Islet precursor cell (in vitro differentiated cells): ENCODE measurements around the gene FGF22.
A peak's percentile ranks its signal among the peaks of the same experiment; 100 is the strongest.
"Not testable (repeated sequence)": the region's sequence is repeated elsewhere in the genome, so short reads cannot be mapped to it uniquely, and the experiment has no call there.

Experiments
- DNase-seq: peaks from one replicate; pipeline ENCODE4 v3.0.0-alpha.2; 2018

FGF22 gene

DNA sequence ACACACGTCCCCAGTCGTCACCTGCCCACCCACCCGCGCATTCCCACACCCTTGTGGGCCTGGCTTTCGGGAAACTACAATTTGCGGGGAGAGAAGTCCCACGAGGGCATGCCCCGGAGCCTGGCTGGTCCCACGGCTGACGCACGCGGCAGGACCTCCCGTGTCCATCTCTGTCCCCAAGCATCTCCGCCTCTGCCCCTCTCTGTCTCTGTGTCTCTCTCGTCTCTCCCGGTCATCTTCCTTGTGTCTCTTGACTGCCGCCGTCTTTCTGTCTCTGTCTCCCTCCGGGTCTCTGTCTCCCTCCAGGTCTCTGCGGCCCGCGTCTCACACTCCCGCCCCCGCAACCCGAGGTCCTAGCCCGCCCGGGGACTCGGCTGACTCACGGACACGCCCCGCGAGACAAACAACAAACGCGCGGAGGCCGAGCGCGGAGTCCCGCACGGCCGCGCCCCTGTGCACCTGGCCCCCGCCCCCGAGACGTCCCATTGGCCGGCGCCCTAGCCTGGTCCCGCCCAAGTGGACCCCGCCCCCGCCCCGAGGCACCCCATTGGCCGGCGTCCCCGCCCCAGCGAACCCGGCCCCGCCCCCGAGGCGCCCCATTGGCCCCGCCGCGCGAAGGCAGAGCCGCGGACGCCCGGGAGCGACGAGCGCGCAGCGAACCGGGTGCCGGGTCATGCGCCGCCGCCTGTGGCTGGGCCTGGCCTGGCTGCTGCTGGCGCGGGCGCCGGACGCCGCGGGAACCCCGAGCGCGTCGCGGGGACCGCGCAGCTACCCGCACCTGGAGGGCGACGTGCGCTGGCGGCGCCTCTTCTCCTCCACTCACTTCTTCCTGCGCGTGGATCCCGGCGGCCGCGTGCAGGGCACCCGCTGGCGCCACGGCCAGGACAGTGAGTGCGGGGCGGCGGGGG is at the start of gene FGF22:
Gene FGF22 (plus strand): TSS at position 627 of the 908 bp plus-strand sequence. CDS start 47 bp downstream, at position 674.
- peak; percentile 97 for DNase-seq

DNA sequence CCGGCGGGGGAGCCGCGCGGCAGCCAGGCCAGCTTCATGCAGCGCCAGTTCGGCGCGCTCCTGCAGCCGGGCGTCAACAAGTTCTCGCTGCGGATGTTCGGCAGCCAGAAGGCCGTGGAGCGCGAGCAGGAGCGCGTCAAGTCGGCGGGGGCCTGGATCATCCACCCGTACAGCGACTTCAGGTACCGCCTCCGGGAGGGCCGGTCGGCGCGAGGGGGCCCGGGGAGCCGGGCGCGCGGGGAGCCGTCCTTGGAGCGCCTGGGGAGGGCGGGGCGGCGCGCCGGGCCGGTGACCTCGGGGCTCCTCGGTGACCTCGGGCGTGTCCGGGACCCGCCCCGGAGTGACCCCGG is 49.3 kb upstream of the FGF22 start:
- DNase-seq = no peak

DNA sequence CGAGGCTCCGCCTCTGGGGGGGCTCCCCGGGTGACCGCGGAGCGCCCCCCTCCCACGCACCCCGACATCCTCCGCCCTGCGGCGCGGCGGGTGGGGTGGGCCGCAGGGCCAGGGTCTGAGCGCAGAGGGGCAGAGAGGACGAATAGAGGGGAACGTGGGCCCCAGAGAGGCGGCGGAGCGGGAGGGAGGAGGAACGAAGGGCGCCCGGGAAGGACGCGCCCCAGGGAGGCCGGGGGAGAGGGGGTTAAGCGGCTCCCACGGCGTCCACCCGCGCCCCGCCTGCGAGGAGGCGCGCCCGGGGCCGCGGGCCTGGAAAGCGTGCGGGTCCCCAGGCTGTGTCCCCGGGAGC is 49.0 kb upstream of the FGF22 start:
- no peak for DNase-seq

DNA sequence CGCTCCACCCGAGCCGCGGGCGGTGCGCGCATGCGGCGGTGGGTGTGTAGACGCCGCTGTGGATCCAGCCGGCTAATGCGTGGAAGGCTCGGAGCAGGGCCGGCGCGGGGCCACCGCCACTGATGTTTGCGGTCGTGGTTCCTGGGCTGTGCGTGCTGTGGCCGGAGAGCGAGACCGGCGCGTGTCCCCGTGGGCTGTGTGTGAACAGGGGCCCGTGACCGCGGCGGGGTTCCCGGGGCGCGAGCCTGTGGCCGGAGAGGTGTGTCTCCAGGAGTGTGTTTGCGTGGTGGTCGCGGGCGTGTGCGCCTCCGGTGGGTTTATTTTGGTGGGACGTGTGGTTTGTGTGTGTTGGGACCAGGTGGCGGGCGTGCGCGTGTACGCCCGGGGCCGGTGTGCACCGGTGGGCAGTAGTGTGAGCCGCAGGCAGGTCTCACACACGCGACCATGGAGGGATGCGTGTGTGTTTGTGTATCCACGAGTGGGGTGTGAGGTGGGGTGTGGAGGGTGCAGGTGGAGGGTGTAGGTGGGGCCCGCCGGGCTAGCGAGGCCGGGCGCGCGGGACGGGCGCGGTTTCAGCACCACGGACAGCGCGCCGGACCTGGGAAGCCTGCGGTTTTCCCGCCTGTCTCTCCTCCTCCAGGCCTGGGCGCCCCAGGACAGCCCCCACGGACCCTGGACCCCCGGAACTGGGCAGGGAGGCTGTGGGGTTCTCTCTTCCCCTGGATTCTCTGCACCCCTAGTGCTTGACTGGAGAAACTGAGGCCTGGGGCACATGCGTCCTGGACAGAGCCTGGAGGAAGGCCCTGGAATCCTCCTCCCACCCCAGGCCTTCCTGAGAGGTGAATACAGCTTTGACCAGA is 48.4 kb upstream of the FGF22 start:
- DNase-seq = peak; percentile 77

DNA sequence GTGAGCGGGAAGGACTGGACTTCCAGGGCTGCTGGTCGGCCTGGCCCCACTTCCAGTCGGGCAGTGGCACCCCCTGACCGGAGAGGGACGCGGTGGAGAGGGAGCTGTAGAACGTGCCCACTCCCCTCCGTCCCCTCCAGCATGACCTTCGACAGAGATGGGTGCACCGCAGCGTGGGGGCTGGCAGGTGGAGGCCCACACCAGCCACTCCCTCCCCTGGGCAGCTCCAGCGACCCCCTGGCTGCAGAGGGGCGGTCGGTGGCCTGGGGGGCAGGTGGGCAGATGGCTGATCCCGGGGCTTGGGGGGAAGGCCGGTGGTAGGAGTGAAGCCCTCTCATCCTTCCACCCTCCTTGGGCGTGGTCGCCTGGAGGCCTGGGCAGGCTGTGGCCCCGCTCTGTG is 47.6 kb upstream of the FGF22 start:
- no peak for DNase-seq

DNA sequence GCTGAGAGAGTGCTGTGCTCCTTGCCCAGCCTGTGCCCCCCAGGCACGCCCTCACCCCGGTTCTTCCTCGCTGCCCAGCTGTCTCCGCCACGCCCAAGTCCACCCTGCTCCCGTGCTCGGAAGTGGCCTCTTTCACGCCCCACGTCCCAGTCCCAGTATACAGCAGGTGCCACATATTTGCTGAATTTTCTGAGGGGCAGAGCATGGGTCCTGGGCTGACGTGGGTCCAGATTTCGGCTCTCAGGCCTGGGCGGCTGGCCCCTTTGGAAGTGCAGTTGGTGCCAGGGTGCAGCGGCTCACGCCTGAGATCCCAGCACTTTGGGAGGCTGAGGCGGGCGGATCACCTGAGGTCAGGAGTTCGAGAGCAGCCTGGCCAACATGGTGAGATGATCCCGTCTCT is 46.6 kb upstream of the FGF22 start:
- DNase-seq = no peak

DNA sequence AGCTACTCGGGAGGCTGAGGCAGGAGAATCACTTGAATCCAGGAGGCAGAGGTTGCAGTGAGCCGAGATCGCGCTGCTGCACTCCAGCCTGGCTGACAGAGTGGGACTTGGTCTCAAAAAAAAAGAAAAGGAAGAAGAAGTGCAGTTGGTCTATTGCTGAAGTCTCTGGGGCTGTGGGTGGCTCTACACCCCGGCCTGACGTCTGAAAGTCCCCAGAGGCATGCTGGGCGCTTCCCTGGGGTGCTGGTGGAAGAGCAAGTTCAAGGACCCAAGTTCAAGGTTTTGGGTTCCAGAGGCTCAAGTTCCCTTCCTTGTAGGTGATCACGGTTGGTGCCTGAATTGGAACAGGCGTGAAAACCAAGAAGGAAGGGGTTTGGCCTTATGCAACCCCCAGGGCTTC is 46.2 kb upstream of the FGF22 start:
- no peak for DNase-seq

DNA sequence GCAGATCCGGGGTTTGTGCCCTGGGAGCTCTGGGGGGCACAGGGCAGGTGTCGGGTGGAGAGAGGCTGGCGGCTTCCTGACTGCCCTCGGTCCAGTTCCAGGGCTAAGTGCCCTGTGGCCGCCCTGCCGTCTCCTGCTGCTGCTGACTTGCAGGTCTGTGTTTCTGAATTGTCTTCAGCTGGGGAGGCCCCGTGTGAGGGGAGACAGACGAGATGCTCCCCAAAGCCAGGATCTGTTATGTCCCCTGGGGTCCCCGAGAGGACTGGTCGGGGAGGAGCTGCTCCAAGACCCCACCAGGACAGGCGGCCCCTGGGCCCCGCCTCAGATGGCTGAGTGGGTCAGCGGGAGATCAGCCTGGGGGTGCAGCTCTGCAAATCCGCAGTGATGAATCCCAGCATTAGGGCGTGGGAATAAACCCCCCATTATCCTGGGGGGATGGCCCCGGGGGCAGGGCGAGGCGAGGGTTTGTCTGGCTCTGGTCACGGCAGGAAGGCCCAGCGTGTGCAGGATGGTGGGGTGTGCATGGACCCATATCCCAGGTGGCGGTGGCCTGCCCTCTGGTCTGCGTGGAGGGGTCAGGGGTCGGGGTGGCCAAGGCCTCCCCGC is 45.3 kb upstream of the FGF22 start:
- DNase-seq = no peak

DNA sequence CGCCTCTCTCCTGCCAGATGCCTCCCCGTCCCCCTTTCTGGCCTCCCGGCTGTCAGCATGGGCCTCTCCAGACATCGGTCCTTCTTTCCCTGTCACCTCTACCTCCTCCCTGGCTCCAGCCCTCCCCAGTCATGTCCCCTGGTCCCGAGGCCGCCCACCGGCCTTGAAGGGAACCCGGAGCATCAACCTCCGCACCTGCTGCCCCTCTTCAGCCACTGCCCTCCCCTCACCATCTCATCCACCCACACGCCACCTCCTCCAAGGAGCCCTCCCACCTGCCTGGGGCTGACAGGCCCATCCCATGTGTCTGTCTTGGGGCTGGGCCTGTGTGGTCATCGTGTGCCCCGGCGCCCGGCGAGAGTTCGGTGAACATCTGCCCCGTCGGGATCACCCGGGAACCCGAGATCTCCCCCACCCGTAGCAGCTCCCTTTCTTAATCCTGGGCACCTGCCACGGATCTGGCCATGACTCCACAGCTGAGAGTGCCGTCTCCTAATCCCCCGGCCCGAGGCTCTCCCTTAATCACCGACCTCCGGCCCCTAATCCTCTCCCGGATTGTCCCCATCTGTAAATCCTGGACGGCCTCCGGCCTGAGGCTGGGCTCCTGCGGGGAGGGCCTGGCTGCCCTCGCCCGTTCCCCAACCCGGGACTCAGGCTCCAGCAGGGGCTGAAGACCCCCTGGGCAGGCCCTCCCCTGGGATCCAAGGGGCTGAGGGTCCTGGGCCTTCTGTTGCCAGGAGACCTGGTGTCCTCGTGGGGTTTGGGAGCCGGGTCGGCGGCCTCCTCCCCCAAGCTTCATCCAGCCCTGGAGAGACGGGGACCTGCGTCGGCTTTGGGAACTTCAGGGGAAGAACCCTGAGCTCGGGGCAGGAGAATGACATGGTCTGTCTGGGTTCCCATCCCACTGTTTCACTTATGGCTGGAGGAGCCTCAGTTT is 44.1 kb upstream of the FGF22 start:
- no peak for DNase-seq

DNA sequence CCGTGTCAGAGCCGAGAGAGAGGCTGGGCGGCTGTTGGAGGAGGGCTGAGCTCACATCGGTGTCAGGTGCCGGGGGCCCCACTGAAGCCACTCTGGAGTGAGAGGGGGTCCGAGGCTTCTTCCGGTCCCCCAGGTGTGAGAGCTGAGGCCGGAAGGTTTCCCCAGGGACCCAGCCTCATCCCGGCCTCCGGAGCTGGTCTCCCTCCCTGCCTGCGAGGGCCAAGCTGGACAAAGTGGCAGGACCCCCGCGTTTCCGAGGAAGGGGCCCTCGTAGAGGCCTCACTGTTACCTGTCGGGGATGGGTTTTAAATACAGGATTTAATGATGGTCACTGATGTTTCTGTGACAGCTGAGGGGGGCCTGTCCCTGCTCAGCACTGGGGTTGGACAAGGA is 43.4 kb upstream of the FGF22 start:
- no peak for DNase-seq

DNA sequence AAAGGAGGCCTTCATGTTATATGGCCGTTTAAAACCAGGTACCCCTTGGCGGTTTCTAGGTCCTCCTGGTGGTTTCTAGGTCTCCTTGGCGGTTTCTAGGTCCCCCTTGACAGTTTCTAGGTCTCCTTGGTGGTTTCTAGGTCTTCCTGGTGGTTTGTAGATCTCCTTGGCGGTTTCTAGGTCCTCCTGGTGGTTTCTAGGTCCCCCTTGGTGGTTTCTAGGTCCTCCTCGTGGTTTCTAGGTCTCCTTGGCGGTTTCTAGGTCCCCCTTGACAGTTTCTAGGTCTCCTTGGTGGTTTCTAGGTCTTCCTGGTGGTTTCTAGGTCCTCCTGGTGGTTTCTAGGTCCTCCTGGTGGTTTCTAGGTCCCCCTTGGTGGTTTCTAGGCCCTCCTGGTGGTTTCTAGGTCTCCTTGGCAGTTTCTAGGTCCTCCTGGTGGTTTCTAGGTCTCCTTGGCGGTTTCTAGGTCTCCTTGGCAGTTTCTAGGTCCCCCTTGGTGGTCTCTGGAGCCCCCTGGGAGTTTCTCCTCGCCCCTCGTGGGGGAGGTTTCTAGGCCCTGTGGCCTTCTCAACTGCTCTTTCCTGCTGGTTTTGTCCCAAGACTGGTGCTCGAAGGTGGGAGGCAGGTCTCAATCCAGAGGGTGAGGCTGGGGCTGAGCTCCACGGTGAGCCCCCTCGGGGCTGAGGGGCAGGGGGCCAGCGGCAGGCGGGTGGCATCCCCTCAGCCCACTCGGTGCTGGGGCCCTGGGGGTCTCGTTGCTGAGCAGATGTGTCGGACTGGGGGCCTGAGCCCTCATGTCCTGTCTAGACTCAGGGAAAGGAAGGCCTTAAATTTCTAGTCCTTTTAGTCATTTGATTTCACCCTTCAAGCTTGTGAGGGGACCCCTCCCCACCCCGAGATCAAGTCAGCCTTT is 42.0 kb upstream of the FGF22 start:
- DNase-seq = no peak

DNA sequence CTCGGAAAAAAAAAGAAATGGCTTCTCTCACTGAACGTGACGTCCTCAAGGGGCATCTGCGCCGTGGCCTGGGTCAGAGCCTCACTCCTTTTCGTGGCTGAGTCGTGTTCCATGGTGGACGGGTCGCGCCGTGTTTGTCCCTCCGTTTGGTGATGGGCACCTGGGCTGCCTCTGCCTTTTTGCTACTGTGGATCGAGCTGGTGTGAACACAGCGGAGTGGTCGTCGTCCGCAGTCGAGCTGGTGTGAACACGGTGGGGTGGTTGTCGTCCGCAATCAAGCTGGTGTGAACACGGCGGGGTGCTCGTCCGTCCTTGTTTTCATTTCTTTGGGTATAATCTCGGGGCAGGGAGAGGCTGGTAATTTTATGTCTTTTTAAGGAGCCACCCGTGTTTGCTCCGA is 38.4 kb upstream of the FGF22 start:
- DNase-seq = no peak

DNA sequence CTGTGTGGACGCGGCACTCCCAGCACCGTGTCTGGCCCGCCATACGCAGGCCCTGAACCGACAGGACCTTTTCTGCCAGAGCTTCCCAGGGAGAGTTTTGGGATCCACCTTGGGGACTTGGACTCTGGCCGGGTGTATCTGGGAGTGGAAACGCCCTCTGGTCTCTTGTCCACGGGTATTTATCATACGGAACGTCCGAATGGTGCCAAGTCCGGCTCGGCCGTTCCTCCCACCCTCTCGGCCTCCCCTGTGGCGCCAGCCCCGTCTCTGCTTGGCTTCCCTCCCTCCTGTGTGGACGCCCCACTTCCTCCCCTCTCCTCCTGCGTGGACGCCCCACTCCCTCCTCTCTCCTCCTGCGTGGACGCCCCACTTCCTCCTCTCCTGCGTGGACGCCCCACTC is 37.9 kb upstream of the FGF22 start:
- DNase-seq = no peak

DNA sequence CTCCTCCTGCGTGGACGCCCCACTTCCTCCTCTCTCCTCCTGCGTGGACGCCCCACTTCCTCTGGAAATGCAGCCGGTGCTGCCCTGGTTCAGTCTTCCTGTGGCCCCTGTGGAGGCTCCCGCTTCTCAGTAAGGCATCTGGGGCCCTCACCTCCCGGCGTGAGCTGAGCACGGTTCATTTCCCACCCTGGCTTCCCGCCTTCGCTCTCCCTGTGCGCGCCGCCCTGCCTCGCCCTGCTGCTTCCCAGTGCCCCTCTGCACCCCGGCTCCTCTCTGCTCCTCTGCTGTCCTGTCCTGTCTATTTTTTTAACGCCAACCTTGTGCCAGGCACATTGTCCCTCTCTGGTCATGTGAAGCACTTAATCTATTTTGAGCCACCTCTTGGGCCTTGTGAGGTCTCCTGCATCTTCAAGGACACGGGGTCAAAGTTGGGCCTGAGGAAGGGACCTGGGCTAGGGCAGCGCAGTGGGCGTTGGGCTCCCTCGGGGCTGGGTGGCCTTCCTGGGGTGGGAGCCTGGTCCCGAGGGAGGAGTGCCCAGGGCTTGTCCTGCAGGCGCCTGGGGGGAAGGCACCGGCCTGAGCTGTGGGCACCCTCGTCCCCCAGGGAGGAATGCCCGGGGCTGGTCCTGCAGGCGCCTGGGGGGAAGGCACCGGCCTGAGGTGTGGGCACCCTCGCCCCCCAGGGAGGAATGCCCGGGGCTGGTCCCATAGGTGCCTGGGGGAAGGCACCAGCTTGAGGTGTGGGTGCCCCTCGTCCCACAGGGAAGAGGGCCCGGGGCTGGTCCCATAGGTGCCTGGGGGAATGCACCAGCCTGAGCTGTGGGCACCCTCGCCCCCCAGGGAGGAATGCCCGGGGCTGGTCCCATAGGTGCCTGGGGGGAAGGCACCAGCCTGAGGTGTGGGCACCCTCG is 37.0 kb upstream of the FGF22 start:
- DNase-seq = no peak

DNA sequence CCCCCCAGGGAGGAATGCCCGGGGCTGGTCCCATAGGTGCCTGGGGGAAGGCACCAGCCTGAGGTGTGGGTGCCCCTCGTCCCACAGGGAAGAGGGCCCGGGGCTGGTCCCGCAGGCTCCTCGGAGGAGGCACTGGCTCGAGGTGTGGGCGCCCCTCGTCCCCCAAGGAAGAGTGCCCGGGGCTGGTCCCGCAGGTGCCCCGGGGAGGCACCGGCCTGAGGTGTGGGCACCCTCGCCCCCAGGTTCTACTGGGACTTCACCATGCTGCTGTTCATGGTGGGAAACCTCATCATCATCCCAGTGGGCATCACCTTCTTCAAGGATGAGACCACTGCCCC is 36.4 kb upstream of the FGF22 start:
- not testable (repeated sequence) for DNase-seq

DNA sequence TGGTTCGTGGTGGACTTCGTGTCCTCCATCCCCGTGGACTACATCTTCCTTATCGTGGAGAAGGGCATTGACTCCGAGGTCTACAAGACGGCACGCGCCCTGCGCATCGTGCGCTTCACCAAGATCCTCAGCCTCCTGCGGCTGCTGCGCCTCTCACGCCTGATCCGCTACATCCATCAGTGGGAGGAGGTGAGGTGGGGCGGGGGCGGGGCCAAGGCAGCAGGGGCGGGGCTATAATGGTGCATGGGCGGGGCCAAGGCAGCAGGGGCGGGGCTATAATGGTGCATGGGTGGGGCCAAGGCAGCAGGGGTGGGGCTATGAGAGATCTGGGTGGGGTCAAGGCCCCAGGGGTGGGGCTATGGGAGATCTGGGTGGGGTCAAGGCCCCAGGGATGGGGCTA is 35.9 kb upstream of the FGF22 start:
- DNase-seq = not testable (repeated sequence)

DNA sequence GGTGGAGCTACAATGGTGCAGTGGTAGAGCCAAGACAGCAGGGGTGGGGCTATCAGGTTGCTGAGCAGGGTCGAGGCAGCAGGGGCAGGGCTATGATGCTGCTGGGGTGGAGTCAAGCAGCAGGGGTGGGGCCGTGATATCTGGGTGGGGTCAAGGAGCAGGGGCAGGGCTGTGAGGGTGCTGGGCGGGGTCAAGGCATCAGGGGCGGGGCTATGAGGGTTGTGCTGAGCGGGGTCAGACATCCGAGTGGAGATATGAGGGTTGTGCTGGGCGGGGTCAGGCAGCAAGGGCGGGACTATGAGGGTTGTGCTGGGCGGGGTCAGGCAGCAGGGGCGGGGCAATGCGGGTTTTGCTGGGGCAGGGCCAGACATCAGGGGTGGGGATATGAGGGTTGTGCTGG is 35.3 kb upstream of the FGF22 start:
- DNase-seq = peak; percentile 48

DNA sequence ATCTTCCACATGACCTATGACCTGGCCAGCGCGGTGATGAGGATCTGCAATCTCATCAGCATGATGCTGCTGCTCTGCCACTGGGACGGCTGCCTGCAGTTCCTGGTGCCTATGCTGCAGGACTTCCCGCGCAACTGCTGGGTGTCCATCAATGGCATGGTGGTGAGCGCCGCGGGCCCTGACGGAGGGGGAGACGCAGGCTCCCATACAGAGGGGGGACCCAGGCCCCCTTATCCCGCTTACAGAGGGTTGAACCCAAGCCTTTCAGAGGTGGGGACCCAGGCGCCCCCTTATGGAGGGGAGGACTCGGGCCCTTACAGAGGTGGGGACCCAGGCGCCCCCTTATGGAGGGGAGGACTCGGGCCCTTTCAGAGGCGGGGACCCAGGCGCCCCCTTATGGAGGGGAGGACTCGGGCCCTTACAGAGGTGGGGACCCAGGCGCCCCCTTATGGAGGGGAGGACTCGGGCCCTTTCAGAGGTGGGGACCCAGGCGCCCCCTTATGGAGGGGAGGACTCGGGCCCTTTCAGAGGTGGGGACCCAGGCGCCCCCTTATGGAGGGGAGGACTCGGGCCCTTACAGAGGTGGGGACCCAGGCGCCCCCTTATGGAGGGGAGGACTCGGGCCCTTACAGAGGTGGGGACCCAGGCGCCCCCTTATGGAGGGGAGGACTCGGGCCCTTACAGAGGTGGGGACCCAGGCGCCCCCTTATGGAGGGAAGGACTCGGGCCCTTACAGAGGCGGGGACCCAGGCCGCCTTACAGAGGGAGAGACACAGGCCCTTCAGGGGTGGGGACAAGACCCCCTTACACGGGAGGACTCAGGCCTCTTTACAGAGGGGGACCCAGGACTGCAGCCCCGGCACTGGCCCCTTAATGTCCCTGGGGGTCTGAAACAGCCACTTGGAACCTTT is 34.4 kb upstream of the FGF22 start:
- peak; percentile 46 for DNase-seq
